Calu3 (cell line): ENCODE data around the gene TCP11L1. TPM values are rescaled to one million over a fixed set of nuclear protein-coding genes. Genes with fewer than 3 reads are reported as not detected.

Experiments
- BruUV-seq: library from RNA; stranded (reverse); fragments of 400-500 nt; replicated peaks from 2 replicates; lab custom pipeline; 2021; lab: Mats Ljungman, UMichigan
- CTCF ChIA-PET: fragments of 300-600 bp; sonication (Branson Sonifier 250); formaldehyde crosslinking; loops from one replicate; lab custom pipeline; 2022; ENCODE audit warnings: antibody characterized with exemption; lab: Charles Lee
- DNase-seq: peaks from one replicate; pipeline ENCODE4 v3.0.0; 2022
- H3K27ac Mint-ChIP-seq: one replicate; pipeline ENCODE4 v1.8.0; 2022; ENCODE audit warnings: mixed read lengths; ENCODE audit not compliant: unreplicated experiment
- H3K27me3 Mint-ChIP-seq: one replicate; pipeline ENCODE4 v1.8.0; 2022; ENCODE audit warnings: mixed read lengths; ENCODE audit not compliant: unreplicated experiment
- H3K36me3 Mint-ChIP-seq: one replicate; pipeline ENCODE4 v1.8.0; 2022; ENCODE audit warnings: mild to moderate bottlenecking, moderate library complexity, mixed read lengths; ENCODE audit not compliant: insufficient read depth, unreplicated experiment
- H3K4me1 Mint-ChIP-seq: one replicate; pipeline ENCODE4 v1.8.0; 2022; ENCODE audit warnings: mild to moderate bottlenecking, low read depth, mixed read lengths; ENCODE audit not compliant: unreplicated experiment
- H3K4me3 Mint-ChIP-seq: one replicate; pipeline ENCODE4 v1.8.0; 2022; ENCODE audit warnings: mild to moderate bottlenecking, low read depth, moderate library complexity, mixed read lengths; ENCODE audit not compliant: unreplicated experiment
- H3K9me3 Mint-ChIP-seq: one replicate; pipeline ENCODE4 v1.8.0; 2022; ENCODE audit warnings: low read depth, mixed read lengths; ENCODE audit not compliant: unreplicated experiment
- CTCF ChIP-seq: fragments of 200-600 bp; IDR thresholded peaks from one replicate; pipeline ENCODE4 v1.8.0; 2022; ENCODE audit warnings: antibody characterized with exemption; ENCODE audit not compliant: unreplicated experiment
- intact Hi-C: fragments of 100-400 bp; cut with micrococcal nuclease; formaldehyde crosslinking; loops from one replicate; pipeline ENCODE4 v1.10.0; 2022; ENCODE audit not compliant: unreplicated experiment
- total RNA-seq: library from RNA; stranded (reverse); gene quantifications from 2 replicates; pipeline ENCODE4 v1.2.3, GENCODE V29; 2022

Gene TCP11L1
- total RNA-seq, 1 experiment from 2014 or later, result 9.6 TPM

DNA sequence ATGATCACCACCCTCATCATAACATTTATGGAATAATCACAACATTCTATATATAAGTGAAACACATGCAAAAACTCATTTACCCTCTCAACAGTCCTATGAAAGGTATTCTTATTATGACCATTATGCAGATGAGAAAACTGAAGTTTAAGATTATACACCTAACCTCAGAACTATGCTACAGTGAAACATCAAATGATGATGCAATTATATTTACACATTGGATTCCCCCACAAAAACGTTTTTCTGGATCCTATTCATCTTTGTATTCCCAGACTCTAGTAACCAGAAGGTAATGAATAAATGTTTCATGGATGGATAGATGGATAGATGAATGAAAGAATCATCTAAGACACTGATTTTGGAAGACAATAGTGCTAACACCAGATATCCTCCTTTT, 54.8 kb downstream of the TCP11L1 start:
- no TSS peak for BruUV-seq
- Mint-ChIP-seq H3K4me1 (peaks cover 11% of the 10 kb centered on the region), H3K36me3 (peaks cover 18% of the 10 kb centered on the region), H3K27me3 (no peaks in the 10 kb centered on the region), H3K9me3 (no peaks in the 10 kb centered on the region), H3K4me3 (no peak overlapping the region), H3K27ac (no peak overlapping the region)
- TF ChIP-seq CTCF, result no peak
- intact Hi-C loops, result no loop called here
- DNase-seq, result no peak
- CTCF ChIA-PET, result no interaction called here

GRCh38 chr11:33103836-33104235, 64.5 kb downstream of the TCP11L1 start:
- TF ChIP-seq CTCF, result no peak
- intact Hi-C loops, result no loop called here
- CTCF ChIA-PET, result no interaction called here
- no peaks in the 10 kb centered on the region for H3K27me3 Mint-ChIP-seq
- no peak for DNase-seq
- no peak overlapping the region for H3K27ac Mint-ChIP-seq
- H3K36me3 Mint-ChIP-seq, result peaks cover 18% of the 10 kb centered on the region
- H3K4me1 Mint-ChIP-seq, result no peaks in the 10 kb centered on the region
- no TSS peak for BruUV-seq
- H3K4me3 Mint-ChIP-seq, result no peak overlapping the region
- no peaks in the 10 kb centered on the region for H3K9me3 Mint-ChIP-seq

DNA sequence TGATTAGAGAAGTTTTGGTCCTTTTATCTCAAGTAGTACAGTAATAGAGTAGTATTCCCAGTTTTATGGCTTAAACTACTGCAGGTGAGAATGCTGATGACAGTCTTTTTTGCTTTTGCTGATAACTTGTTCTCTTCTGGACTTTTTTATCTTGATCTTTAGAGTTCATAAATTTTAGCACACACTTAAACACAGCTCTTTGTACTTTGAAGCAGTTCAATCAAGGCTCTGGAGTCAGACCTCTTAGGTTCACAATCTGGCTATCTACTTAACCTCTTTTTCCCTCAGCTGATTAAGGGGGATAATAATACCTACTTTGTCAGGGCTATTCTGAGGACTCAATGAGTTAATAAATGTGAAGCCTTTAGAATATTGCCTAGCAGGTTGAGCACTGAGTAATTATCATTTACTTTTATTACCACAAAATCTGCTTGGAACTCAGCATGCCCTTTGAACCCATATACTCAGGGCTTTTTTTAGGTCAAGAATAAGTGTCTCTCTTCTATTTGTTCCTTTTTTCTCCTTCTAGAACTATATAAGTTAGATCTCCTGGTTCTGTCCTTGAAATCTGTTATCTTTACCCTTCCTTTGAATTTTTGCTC, 70.0 kb downstream of the TCP11L1 start:
- no peaks in the 10 kb centered on the region for H3K9me3 Mint-ChIP-seq
- intact Hi-C loops, result no loop called here
- H3K27me3 Mint-ChIP-seq, result no peaks in the 10 kb centered on the region
- DNase-seq, result no peak
- H3K36me3 Mint-ChIP-seq, result peaks cover 3% of the 10 kb centered on the region
- no TSS peak for BruUV-seq
- H3K27ac Mint-ChIP-seq, result no peak overlapping the region
- no peaks in the 10 kb centered on the region for H3K4me1 Mint-ChIP-seq
- TF ChIP-seq CTCF, result no peak
- CTCF ChIA-PET, result no interaction called here
- H3K4me3 Mint-ChIP-seq, result no peak overlapping the region

- Mint-ChIP-seq H3K27ac (no peak overlapping the region), H3K36me3 (peaks cover 3% of the 10 kb centered on the region), H3K9me3 (no peaks in the 10 kb centered on the region), H3K4me3 (no peak overlapping the region), H3K27me3 (no peaks in the 10 kb centered on the region), H3K4me1 (no peaks in the 10 kb centered on the region)
- CTCF ChIA-PET, result no interaction called here
- intact Hi-C loops, result no loop called here
- no peak for DNase-seq
- TF ChIP-seq CTCF, result no peak
- BruUV-seq, result no TSS peak
Observed at GRCh38 chr11:33110083-33110482, 70.7 kb downstream of the TCP11L1 start.
